Activated effector memory CD4-positive, alpha-beta T cell treated with anti-CD3 and anti-CD28 coated beads, Interleukin-2, amount 50 U/mL, for 16 hours (primary cell): ENCODE results near the gene VOPP1.
A peak's percentile ranks its signal among the peaks of the same experiment; 100 is the strongest.

ENCODE experiments used
- DNase-seq: peaks from one replicate; pipeline ENCODE4 v3.0.0-alpha.2; 2020

The VOPP1 gene

DNA sequence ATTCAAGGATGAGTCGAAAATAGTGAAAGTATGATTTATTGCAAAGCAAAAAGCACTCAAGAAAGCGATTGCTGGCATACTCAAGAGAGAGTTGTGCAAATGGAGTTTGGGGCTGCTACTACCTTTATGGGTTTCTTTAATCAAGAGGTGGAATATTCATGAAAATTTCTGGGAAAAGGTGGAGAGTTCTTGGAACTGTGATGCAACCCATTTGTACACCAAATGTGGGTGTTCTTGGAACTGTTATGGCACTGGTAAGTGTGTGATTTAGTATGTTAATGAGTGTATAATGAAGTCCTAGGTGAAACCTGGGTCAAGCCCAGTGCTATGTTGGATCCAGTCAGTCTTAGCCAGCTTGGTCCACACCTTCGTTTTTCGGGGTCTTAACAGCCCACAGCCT is 3.4 kb upstream of the VOPP1 start:
- DNase-seq = no peak

DNA sequence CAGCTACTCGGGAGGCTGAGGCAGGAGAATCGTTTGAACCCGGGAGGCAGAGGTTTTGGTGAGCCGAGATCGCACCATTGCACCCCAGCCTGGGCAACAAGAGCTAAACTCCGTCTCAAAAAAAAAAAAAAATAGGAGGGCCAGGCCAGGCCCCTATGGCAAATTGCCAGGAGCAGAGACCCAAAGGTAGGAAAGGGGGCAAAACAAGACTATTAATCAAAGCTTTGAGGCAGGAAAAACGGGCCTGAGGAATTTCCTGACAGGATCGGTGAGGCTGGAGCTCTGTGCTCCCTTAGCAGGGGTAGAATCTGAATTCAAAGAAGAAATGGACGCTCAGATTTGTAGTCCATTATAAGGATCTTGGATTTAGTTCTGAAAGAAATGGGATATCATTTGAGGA is 2.8 kb upstream of the VOPP1 start:
- DNase-seq = no peak

DNA sequence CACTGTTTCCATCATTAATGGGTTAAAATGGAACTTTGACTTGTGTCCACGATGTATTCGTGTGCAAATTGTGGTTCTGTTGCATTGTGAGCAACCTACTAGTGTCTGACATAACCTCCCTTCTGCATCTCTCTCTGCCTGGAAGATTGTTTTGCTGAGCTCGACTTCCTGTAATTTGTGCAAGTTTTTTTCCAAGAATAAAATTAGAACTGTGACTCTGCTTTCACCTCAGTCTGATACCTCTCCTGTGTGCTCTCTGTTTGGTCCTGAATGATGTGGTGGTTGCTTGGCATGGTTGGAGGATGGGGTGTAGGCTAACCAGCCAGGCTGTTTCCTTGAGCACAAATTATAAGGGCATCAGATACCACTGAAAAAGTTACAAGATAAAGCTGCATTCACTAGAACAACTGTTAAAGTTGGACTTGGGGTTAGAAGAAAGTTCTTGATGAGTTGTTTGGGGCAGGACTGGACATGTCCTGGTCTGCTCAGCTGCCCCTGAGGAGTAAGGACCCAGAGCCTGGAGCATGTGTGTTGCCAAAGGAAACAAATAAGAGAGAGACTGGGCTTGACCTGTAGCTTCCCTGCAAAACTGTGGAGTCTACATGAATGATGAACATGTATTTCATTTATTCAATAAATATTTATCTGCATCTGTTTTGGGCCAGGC is 1.9 kb upstream of the VOPP1 start:
- no peak for DNase-seq

DNA sequence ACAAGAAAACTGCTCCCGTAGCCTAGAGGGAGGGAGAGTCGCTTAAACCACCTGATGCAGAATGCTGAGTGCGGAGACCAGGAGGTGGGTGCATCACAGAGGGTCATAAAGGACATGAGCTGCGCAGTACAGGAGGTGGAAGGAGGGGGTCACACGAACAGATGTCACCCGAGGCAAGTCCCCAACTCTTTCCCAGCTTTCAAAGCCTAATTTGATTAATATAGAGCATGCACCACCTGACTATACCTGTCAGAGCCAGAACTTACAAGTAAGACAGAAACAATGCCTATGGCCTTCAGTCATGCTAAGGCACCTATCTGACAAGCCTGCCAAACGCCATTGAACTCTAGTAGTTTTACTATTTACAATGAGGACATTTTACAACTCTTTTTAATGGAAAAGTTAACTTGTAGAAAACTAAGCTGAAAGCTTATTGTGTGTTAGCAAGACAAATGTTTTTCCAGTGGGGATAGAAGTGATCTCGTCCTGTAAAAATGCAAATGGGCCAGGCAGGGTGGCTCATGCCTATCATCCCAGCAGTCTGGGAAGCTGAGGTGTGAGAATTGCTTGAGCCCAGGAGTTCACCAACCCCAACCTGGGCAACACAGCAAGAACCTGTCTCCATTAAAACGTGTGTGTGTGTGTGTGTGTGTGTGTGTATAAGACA is 1.1 kb upstream of the VOPP1 start:
- DNase-seq = no peak

DNA sequence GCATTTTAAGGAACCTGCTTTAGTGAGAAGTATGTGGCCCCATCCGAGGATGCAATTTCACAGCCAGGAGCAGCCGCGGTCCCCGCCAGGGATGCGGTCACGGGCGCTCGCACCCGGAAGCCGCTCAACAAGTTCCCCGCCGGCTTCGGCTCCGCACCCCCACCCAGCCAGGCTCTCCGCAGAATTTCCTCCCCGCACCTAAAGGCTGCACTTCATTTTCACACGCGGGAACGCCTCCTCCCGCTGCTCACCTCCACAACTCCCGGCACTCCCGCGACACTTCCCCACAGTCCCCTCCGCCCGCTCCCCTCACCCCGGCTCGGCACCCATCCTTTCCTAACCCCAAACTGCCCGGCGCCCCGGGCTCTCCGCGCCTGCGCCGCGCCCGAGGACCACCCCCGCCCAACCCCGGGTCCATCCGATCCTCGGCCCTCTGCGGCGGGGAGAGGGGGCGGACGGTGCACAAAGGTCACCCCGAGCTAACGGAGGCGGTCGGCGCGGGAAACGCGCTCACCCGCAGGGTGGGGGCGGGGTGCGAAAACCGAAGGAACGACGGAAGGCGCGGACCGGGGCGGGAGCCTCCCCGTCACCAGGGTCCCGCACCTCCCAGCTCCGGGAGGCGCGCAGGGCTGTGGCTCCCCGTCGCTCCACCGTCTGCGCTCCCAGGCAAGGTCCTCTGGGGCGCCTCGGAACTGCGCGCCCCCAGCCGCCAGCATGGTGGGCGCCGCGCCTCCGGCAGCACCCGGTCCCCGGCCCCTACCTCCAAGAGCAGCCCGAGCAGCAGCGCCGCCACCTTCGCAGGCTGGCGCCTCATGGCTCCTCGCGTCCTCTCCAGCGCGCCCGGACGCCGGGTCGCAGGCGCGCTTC is 558 bp downstream of the VOPP1 start:
- peak; percentile 87 for DNase-seq

DNA sequence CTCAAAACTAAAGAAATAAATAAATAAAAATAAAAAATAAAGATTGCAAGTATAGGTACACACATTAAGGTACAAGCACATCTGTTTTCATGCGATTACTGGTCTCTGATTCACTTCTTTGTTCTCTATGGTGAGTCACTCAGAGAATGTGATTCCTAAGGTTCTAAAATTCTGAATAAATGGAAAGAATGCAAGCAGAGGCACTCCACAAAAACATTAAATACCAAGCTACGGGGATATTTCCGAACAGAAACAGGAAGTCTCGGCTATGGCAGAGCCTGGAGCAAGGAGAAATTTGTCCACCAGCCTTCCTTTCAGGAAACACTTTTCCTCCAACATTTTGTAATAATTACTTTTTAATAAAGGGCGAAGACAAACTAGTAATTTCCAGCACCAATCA is 1.4 kb downstream of the VOPP1 start:
- DNase-seq = no peak

DNA sequence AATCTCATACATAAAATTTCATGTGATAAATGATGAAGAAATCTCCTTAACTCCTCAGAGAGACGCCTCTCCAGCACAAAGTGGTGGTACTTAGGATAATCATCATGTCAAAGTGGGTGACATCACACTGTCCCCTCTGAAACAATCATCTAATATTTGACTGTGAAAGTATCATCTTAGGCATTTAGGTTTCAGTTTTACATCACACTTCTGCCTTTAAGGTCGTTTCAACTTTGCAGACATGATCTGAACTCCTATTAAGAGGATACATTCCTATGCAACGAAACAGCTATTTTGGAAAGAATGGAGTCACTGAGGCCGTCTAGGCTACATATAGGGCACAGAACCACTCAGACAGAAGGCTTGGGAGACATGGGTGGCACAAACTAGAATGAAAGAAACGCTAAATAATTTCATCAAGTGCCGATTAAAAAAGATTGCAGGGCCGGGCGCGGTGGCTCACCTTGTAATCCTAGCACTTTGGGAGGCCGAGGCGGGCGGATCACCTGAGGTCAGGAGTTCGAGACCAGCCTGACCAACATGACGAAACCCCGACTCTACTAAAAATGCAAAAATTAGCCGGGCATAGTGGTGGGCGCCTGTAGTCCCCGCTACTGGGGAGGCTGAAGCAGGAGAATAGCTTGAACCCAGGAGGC is 2.0 kb downstream of the VOPP1 start:
- no peak for DNase-seq

DNA sequence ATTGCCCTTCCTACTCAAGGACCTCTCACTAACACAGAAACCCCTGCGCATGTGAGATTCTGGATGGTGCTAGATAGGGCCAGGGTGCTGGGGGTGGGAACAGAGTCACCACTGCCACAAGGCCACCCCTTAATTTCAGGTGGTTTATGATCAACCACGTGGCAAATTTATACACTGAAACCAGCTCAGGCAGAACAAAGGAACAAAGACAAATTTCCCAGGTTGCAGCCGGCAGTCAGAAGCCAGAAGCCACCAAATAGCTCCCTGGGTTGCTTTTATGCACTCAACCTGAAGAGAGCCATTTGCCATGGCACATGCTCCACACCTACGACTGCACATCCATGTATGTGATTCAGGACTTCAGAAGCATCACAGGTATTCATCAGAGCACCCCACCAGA is 2.5 kb downstream of the VOPP1 start:
- peak; percentile 83 for DNase-seq

DNA sequence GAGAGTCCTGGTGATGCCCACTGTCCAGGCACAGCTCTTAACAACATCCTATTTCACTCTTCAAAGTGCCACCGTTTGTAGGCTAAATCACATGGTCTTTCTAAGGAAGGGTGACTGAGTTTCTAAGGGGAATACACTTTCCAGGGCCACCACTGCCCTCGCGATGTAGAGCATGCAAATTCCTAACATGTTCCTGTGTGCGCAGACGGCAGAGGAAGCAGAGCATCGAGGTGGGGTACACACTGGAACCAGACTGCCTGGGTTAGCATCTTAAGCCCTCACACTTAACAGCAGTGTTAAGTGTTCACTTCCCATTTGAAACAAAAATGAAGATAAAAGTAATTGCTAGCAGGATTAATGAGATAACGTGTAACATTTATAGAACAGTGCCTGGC is 3.0 kb downstream of the VOPP1 start:
- DNase-seq = no peak

DNA sequence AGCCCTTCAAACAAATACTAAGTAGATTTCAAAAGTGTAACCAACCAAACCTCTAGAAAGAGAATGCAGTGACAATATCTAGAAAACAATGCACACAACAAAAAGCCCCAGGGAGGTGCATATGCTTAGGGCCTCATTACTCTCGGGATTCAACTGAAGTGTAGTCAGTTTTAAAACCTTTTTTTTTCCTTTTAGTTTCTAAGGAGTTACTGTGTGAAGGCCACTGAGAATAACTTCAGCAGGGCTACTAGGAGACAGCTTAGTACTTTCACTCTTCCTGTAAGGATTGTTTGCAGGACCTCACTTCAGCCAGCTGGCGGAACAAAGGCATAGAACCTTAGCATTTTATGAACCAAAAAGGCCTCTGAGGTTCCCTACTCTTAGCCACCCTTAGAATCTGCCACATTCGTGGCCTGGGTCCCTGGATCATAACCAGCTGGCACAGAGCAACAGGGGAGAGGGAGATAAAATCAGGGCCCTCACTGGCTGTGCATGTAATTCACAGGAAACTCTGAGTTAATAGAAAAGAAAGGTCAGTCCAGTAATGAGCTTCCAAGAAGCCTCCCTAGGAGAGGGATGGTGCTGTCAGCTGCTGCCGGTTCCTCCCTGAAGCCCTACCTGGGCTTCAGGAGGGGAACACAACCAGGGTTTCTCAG is 3.6 kb downstream of the VOPP1 start:
- no peak for DNase-seq

DNA sequence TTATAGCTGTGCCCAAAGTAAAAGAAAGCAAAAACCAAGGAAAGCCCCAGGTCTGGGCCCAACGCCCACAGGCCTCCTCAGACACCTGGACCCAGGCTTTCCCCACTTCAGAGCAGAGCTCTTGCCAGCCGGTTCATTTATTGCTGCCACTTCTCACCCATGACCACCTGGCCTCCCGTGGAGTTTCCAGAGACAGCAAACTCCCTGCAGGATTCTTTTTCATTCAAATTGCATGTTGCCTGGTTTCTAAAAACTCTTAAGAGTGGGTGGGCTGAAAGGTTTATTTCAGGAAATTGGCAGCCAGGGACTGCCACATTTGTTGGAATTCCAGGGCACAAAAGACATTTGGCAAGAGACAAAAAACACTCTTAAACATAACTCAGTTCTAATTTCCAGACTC is 4.7 kb downstream of the VOPP1 start:
- DNase-seq = no peak

DNA sequence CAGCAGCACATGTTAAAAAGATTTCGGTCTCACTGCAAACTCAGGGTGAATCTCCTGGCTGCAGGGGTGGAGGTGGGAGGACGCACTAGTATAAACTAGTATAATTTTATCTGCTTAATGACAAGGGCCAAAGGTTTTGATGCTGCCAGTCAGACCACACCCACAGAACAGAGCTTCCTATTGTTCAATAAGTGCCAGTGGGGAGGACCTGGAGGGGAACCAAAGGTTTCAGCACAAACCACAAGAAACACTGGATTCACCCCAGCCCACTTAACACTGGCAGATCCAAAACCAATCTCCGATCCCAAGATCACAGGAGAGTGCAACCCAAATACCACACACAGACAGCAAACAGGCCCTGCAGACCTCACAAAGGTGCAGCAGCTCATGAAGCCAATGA is 6.6 kb downstream of the VOPP1 start:
- no peak for DNase-seq

DNA sequence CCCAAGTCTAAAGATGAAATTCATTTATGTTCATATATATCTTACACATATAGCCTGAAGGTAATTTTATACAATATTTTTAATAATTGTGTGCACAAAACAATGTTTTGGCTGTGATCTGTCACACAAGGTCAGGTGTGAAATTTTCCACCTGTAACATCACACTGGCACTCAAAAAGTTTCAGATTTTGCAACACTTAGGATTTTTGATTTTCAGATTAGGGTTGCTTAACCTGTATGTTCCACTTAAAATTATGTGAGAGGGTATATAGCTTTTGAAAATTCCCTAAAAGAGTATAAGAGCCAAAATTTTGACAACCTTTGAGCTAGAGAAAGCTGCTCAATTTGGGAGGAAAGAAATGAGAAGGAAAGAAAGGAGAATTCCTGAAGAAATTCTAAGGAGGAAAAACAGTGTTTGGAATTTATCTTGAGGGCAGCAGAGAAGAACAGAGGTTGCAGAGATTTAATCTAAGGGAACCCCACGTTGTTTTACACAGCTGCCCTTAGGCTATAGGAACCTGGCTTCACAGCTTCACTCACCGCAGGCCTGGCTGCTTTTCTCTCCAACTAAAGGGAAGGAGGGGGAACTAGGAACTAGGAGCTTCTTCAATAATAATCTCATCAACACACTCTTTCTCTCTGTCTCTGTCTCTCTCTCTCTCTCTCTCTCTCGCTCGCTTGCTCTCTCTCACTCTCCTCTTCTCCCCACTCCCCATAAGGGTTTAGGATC is 8.5 kb downstream of the VOPP1 start:
- DNase-seq = no peak

DNA sequence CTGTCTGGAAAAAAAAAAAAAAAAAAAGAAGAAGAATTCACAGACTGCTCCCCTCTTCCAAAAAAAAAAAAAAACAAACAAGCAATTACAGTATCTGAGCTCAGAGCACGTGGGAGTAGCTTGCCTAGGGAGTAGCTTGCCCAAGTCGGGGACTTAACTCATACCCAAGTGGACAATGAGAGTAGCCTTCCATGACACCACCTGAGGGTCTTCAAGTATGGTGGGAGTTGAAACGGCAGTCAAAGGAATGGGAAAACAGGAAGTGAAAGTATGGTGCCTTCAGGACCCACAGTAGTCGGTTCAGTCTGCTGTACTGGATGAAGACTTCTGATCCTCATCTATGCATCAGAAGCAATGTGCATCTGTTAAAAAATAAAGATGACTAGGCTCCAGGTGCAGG is 10.6 kb downstream of the VOPP1 start:
- no peak for DNase-seq

DNA sequence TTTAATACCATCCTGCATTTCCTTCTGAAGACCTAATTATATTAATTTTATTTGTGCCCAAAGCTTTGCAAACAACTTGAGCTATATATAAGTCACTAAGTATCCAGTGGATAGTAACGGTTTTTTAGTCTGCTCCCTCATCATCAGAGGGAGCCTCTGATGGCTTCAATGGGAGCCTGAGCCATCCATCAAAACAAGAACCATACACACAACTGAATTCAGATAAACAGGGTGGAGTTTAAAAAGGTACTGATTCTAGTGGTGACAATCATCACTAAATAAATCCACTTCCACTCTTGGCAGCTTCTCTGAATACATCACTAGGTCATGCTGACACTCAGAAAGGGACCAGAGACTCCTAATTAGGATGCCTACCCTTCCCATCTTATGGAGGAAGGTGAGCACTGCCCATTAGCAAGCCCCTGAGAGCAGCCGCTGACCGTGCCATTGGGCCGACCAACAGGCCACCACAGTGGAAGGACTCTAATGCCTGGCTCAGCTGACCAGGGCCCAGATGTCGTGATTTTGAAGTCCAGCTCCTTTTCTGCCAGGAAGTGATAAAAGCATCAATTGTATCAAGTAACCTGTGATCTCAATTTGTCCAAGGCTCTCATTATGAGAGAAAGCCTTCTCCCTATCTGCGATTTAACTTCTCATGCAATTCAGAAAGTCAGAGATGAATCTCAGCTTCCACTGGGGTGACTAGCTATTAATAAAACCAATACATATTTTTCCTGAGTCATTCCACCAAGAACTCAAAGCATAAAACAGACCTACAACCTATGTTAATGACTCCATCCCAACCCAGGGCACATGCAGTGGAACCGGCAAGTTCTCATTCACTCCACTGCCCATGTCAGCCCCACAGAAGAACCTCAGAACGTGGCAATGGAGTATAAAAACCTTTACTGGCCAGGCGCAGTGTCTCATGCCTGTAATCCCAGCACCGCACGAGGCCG is 13.1 kb downstream of the VOPP1 start:
- no peak for DNase-seq

DNA sequence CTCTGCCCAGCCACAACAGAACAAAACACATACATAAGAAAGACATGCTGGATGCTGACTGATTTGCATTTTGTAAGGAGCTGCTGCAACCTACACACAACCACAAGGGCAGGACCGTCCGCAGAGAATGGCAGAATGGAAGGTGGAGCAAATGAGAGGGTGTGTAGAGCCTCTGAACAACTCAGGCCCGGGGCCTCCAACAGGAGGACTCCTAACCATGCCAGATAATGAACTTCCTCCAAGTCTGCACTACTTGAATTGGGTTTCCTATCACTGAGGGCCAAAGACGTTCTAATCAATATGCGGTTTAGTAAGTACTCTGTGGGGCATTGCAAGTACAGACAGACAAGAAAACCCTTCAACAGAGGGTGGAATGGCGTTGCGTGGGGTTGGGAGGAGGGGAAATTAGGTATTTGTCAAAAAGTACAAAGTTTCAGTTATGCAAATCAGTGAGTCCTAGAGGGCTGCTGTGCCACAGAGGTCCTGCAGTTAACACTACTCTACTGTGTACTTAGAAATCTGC is 14.6 kb downstream of the VOPP1 start:
- DNase-seq = no peak

DNA sequence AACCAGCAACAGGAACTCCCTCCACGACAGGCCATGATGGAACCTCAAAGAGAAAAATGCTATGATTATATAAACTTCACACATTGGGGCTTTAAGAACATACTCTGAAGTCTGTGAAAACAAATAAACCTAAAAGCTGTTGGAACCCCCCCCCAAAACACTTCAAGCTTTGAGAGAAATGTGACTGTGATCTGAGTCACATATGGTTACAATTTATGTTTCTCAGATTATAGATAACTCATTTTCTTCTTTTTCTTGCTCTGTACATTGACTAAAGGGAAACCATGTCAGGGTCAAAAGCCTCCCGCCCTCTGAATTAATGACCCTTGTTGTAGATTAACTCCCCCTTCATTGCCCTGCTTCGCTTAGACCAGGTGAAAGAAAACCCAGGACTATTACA is 15.8 kb downstream of the VOPP1 start:
- no peak for DNase-seq

DNA sequence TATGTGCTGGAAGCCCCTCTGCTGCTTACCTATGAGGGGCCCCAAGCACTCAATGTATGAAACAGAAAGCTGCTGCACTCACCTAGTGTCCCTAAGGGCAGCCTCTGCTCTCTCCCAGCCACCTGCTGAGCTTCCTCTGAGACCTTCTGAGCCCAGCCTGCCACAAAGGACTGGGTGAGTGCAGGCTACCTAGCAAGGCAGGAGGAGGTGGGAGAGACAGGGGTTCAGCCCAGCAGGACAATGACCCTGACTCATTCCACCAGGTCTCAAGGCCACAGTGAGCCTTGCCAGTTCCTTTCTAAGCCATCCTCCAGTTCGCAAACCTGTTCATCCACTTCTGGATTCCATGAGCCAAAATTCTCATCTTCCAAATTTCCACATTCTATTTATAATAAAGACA is 16.3 kb downstream of the VOPP1 start:
- no peak for DNase-seq

DNA sequence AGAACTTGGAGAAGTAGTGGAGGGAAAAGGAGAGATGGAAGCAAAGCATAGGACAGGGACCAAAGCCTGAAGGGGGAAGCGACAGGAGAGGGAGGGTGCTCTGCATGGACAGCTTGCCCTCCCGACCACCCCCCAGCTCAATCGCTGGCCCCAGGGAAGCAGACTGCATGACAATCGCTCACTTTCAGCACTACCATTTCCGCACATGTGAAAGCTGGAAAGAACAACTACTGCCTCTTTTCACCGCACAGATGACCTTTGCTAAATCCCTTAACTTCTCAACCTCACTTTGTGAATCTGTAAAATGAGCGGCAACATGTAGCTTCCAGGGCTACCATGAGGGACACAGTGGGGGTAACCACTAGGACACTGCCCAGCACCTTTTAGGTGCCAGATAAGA is 17.1 kb downstream of the VOPP1 start:
- DNase-seq = no peak

DNA sequence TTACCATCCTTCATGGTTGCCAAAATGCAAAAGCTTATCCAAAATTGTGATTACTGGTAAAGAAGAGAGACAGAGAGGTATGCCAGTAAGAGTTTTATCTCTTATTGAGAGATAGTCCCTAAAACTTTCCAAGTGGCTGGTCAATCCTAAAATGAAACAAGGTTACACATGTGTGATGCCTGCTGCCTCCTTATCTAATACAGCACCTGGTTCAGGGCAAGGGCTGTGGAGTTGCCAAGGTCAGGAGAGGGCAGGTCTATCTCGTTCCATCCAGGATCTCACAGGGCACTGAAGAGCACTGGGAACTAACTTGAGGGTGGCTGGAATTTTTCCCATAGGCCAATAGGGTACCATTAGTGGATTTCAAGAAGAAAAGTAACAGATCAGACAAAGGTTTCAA is 18.3 kb downstream of the VOPP1 start:
- no peak for DNase-seq

DNA sequence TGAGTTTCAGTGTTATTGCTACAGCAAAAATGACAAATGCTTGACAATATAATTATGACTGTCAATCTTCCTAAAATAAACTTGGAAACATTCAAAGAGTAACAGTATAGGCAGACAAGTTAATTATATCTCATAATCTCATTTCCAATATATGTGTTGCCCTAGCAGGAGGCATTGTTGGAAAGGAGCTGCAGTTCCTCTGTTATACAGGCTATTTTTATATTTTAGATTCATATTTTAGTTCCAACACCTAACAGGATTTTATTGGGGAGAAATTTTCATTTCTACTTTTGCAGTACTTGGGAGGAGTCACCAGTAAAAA is 19.3 kb downstream of the VOPP1 start:
- no peak for DNase-seq
